ENCODE data around the gene EMCN. TPM values are rescaled to one million over a fixed set of nuclear protein-coding genes. Genes with fewer than 3 reads are reported as not detected.

Gene EMCN
- total RNA-seq, 1 donor from 2014 or later, result not detected

GRCh38 chr4:100479971-100480370, 37.9 kb downstream of the EMCN start:
- H3K27me3 ChIP-seq (ENCODE audit: insufficient read depth, low read length), result no peaks in the 10 kb centered on the region
- no peak overlapping the region for H2AFZ ChIP-seq (ENCODE audit: low read depth, low read length)
- Mint-ChIP-seq H3K27me3 (ENCODE audit: low read depth, unreplicated experiment) (no peaks in the 10 kb centered on the region), H3K36me3 (ENCODE audit: low read depth, unreplicated experiment) (no peaks in the 10 kb centered on the region), H3K4me3 (ENCODE audit: unreplicated experiment) (no peak overlapping the region), H3K27ac (ENCODE audit: unreplicated experiment) (no peak overlapping the region), H3K4me1 (ENCODE audit: low read depth, unreplicated experiment) (no peaks in the 10 kb centered on the region), H3K9me3 (ENCODE audit: unreplicated experiment) (no peaks in the 10 kb centered on the region)
- no peaks in the 10 kb centered on the region for H4K20me1 ChIP-seq (ENCODE audit: insufficient read depth, low read length)
- H3K4me2 ChIP-seq (ENCODE audit: low read length), result no peak overlapping the region
- no peaks in the 10 kb centered on the region for H3K9me3 ChIP-seq (ENCODE audit: insufficient read depth, low read depth, low read length)
- H3K4me3 ChIP-seq (ENCODE audit: insufficient read depth, low read depth, low read length), result no peak overlapping the region
- FAIRE-seq (no peak), DNase-seq (ENCODE audit: low read depth) (no peak)
- H3K79me2 ChIP-seq (ENCODE audit: insufficient read depth, low read length), result no peaks in the 10 kb centered on the region
- H3K4me1 ChIP-seq (ENCODE audit: insufficient read depth, low read length), result no peaks in the 10 kb centered on the region
- TF ChIP-seq, protein P1, sequence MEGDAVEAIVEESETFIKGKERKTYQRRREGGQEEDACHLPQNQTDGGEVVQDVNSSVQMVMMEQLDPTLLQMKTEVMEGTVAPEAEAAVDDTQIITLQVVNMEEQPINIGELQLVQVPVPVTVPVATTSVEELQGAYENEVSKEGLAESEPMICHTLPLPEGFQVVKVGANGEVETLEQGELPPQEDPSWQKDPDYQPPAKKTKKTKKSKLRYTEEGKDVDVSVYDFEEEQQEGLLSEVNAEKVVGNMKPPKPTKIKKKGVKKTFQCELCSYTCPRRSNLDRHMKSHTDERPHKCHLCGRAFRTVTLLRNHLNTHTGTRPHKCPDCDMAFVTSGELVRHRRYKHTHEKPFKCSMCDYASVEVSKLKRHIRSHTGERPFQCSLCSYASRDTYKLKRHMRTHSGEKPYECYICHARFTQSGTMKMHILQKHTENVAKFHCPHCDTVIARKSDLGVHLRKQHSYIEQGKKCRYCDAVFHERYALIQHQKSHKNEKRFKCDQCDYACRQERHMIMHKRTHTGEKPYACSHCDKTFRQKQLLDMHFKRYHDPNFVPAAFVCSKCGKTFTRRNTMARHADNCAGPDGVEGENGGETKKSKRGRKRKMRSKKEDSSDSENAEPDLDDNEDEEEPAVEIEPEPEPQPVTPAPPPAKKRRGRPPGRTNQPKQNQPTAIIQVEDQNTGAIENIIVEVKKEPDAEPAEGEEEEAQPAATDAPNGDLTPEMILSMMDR (IDR thresholded peaks at IDR 0.05; ENCODE audit: insufficient read depth, low read depth, low read length), result no peak
- no peak overlapping the region for H3K9ac ChIP-seq (ENCODE audit: low read length)
- no peak overlapping the region for H3K27ac ChIP-seq (ENCODE audit: low read depth, low read length)
- no peaks in the 10 kb centered on the region for H3K36me3 ChIP-seq (ENCODE audit: insufficient read depth, low read length)

GRCh38 chr4:100469555-100469954, 48.3 kb downstream of the EMCN start:
- Mint-ChIP-seq H3K36me3 (ENCODE audit: low read depth, unreplicated experiment) (no peaks in the 10 kb centered on the region), H3K4me1 (ENCODE audit: low read depth, unreplicated experiment) (no peaks in the 10 kb centered on the region), H3K4me3 (ENCODE audit: unreplicated experiment) (no peak overlapping the region), H3K9me3 (ENCODE audit: unreplicated experiment) (no peaks in the 10 kb centered on the region), H3K27ac (ENCODE audit: unreplicated experiment) (no peak overlapping the region), H3K27me3 (ENCODE audit: low read depth, unreplicated experiment) (no peaks in the 10 kb centered on the region)
- Histone ChIP-seq H2AFZ (ENCODE audit: low read depth, low read length) (no peak overlapping the region), H3K4me3 (ENCODE audit: insufficient read depth, low read depth, low read length) (no peak overlapping the region), H3K36me3 (ENCODE audit: insufficient read depth, low read length) (no peaks in the 10 kb centered on the region), H3K4me1 (ENCODE audit: insufficient read depth, low read length) (no peaks in the 10 kb centered on the region), H3K27me3 (ENCODE audit: insufficient read depth, low read length) (no peaks in the 10 kb centered on the region), H4K20me1 (ENCODE audit: insufficient read depth, low read length) (no peaks in the 10 kb centered on the region), H3K9me3 (ENCODE audit: insufficient read depth, low read depth, low read length) (no peaks in the 10 kb centered on the region), H3K4me2 (ENCODE audit: low read length) (no peak overlapping the region), H3K9ac (ENCODE audit: low read length) (no peak overlapping the region), H3K27ac (ENCODE audit: low read depth, low read length) (no peak overlapping the region), H3K79me2 (ENCODE audit: insufficient read depth, low read length) (no peaks in the 10 kb centered on the region)
- no peak for FAIRE-seq
- TF ChIP-seq, protein P1 (IDR thresholded peaks at IDR 0.05; ENCODE audit: insufficient read depth, low read depth, low read length), result no peak
- TF ChIP-seq EZH2 (IDR thresholded peaks at IDR 0.05; ENCODE audit: insufficient read depth, low read length), result no peak
- no peak for DNase-seq (ENCODE audit: low read depth)

DNA sequence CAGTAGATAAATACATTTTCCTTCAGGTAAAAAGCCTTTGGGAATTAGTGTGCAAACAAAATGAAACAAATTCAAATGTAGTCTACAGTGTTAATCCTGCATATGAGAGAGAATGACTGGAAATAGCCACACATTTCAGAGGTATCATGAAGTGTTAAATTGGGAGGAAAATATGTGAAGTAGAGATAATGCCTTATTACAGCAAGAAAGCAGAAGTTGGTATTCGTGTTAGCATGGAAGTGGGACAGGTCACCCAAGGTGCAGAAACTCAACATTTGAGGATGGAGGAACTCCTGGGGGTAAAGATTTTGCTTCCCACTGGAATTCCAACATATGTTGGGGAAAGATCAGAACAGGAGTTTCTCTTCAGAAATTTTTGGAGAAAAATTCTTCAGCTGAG, 51.3 kb downstream of the EMCN start:
- no peaks in the 10 kb centered on the region for H3K27me3 ChIP-seq (ENCODE audit: insufficient read depth, low read length)
- H3K27me3 Mint-ChIP-seq (ENCODE audit: low read depth, unreplicated experiment), result no peaks in the 10 kb centered on the region
- H3K36me3 ChIP-seq (ENCODE audit: insufficient read depth, low read length), result no peaks in the 10 kb centered on the region
- H3K27ac Mint-ChIP-seq (ENCODE audit: unreplicated experiment), result no peak overlapping the region
- no peaks in the 10 kb centered on the region for H3K9me3 Mint-ChIP-seq (ENCODE audit: unreplicated experiment)
- no peaks in the 10 kb centered on the region for H3K9me3 ChIP-seq (ENCODE audit: insufficient read depth, low read depth, low read length)
- H3K4me3 Mint-ChIP-seq (ENCODE audit: unreplicated experiment), result no peak overlapping the region
- no peak overlapping the region for H3K9ac ChIP-seq (ENCODE audit: low read length)
- no peak overlapping the region for H3K4me2 ChIP-seq (ENCODE audit: low read length)
- H2AFZ ChIP-seq (ENCODE audit: low read depth, low read length), result no peak overlapping the region
- no peaks in the 10 kb centered on the region for H3K4me1 ChIP-seq (ENCODE audit: insufficient read depth, low read length)
- FAIRE-seq (no peak), DNase-seq (ENCODE audit: low read depth) (no peak)
- H4K20me1 ChIP-seq (ENCODE audit: insufficient read depth, low read length), result no peaks in the 10 kb centered on the region
- TF ChIP-seq EZH2 (IDR thresholded peaks at IDR 0.05; ENCODE audit: insufficient read depth, low read length), result no peak
- TF ChIP-seq, protein P1 (IDR thresholded peaks at IDR 0.05; ENCODE audit: insufficient read depth, low read depth, low read length), result no peak
- no peaks in the 10 kb centered on the region for H3K36me3 Mint-ChIP-seq (ENCODE audit: low read depth, unreplicated experiment)
- H3K27ac ChIP-seq (ENCODE audit: low read depth, low read length), result no peak overlapping the region
- peaks cover 6% of the 10 kb centered on the region for H3K4me1 Mint-ChIP-seq (ENCODE audit: low read depth, unreplicated experiment)
- no peaks in the 10 kb centered on the region for H3K79me2 ChIP-seq (ENCODE audit: insufficient read depth, low read length)
- H3K4me3 ChIP-seq (ENCODE audit: insufficient read depth, low read depth, low read length), result no peak overlapping the region
